GM12878 (cell line): ENCODE measurements around the gene CLEC4D. TPM values are rescaled to one million over a fixed set of nuclear protein-coding genes. Genes with fewer than 3 reads are reported as not detected.

Experiments used
- ATAC-seq: fragments of 200-7000 bp; cut with Tn5 transposase; 3 replicates; pipeline ENCODE4 v1.9.1; 2020; ENCODE audit warnings: mild to moderate bottlenecking, moderate library complexity
- BruUV-seq: library from RNA; stranded (reverse); fragments of 400-500 nt; replicated peaks from 2 replicates; lab custom pipeline; 2021; lab: Mats Ljungman, UMichigan
- CTCF ChIA-PET: fragments of 300-600 bp; sonication (Branson Sonifier 250); formaldehyde crosslinking; extraction: SDS; loops from one replicate; lab custom pipeline; 2021; ENCODE audit warnings: inconsistent platforms; lab: Yijun Ruan, JAX
- POLR2A ChIA-PET: fragments of 350-600 bp; formaldehyde crosslinking; extraction: SDS; loops from one replicate; lab custom pipeline; 2021; ENCODE audit warnings: inconsistent platforms; lab: Charles Lee
- RAD21 ChIA-PET: fragments of 300-600 bp; sonication (Branson Sonifier 250); formaldehyde crosslinking; loops from one replicate; lab custom pipeline; 2023; ENCODE audit warnings: antibody characterized with exemption; ENCODE audit not compliant: unreplicated experiment; lab: Charles Lee
- SMC1A ChIA-PET: fragments of 300-600 bp; sonication (Branson Sonifier 250); formaldehyde crosslinking; loops from one replicate; lab custom pipeline; 2023; ENCODE audit not compliant: unreplicated experiment, uncharacterized antibody; lab: Charles Lee
- DNase-seq: peaks from one replicate; pipeline ENCODE4 v3.0.0-alpha.2; 2011; ENCODE audit warnings: low read depth, low spot score
- FAIRE-seq: peaks from 3 replicates; lab custom pipeline; 2011; peaks lifted over from hg19 to GRCh38; lab: Jason Lieb, UNC
- H2AFZ ChIP-seq: 2 replicates; pipeline ENCODE4 v1.6.0; 2011; ENCODE audit warnings: low read depth, low read length, control low read depth; ENCODE audit not compliant: control insufficient read depth
- H3K27ac ChIP-seq: 2 replicates; pipeline ENCODE4 v1.5.1; 2011; ENCODE audit warnings: control low read depth; ENCODE audit not compliant: control insufficient read depth, insufficient read depth
- H3K27me3 ChIP-seq, 2 experiments: replicated peaks in 1 of 2; 2 replicates each; pipeline versions ENCODE4 v1.6.0 to v1.6.1; 2011; ENCODE audit warnings: low read length in 1 of 2; ENCODE audit not compliant: control insufficient read depth in 2 of 2, insufficient read depth in 2 of 2
- H3K36me3 ChIP-seq, 2 experiments: 2 replicates each; pipeline ENCODE4 v1.5.1; 2011; ENCODE audit warnings: low read length in 1 of 2; ENCODE audit not compliant: control insufficient read depth in 2 of 2, insufficient read depth in 2 of 2
- H3K4me1 ChIP-seq: 2 replicates; pipeline ENCODE4 v1.6.1; 2011; ENCODE audit warnings: mild to moderate bottlenecking, low read length, moderate library complexity, mixed read lengths; ENCODE audit not compliant: control insufficient read depth, insufficient read depth
- H3K4me2 ChIP-seq: 2 replicates; pipeline ENCODE4 v1.6.0; 2011; ENCODE audit warnings: control low read depth; ENCODE audit not compliant: control insufficient read depth, insufficient read depth
- H3K4me3 ChIP-seq: fragments of 200-600 bp; sonication (generic); 2 replicates; pipeline ENCODE4 v1.5.1; 2016
- H3K79me2 ChIP-seq: 2 replicates; pipeline ENCODE4 v1.6.0; 2011; ENCODE audit warnings: low read length; ENCODE audit not compliant: control insufficient read depth, insufficient read depth
- H3K9ac ChIP-seq: 2 replicates; pipeline ENCODE4 v1.8.0; 2011; ENCODE audit warnings: low read length, control low read depth, mixed read lengths; ENCODE audit not compliant: control insufficient read depth, insufficient read depth
- H3K9me3 ChIP-seq: replicated peaks from 3 replicates; pipeline ENCODE4 v1.5.1; 2011; ENCODE audit warnings: mild to moderate bottlenecking, low read length; ENCODE audit not compliant: control insufficient read depth, insufficient read depth
- H4K20me1 ChIP-seq: 2 replicates; pipeline ENCODE4 v1.6.0; 2011; ENCODE audit not compliant: control insufficient read depth, insufficient read depth
- ATF7 ChIP-seq: fragments of 450-650 bp; IDR thresholded peaks from 2 replicates; pipeline ENCODE4 v1.6.1; 2016; ENCODE audit warnings: low read depth, mild to moderate bottlenecking
- CBX5 ChIP-seq: sonication (generic); IDR thresholded peaks from 2 replicates; pipeline ENCODE4 v1.6.1; 2016; ENCODE audit warnings: low read depth, moderate library complexity, mild to moderate bottlenecking, inconsistent platforms
- CREB1 ChIP-seq: IDR thresholded peaks from 2 replicates; pipeline ENCODE4 v1.6.1; 2012; ENCODE audit warnings: low read depth, mild to moderate bottlenecking, inconsistent platforms
- CREM ChIP-seq: IDR thresholded peaks from 2 replicates; pipeline ENCODE4 v1.6.1; 2014; ENCODE audit warnings: antibody characterized with exemption, low read depth
- IRF4 ChIP-seq: IDR thresholded peaks from 2 replicates; pipeline ENCODE4 v1.6.1; 2011; ENCODE audit warnings: low read depth, low read length
- KDM1A ChIP-seq: fragments of 200-600 bp; sonication (generic); IDR thresholded peaks from 2 replicates; pipeline ENCODE4 v1.6.1; 2016; ENCODE audit warnings: borderline replicate concordance
- NBN ChIP-seq: fragments of 450-650 bp; IDR thresholded peaks from 2 replicates; pipeline ENCODE4 v1.6.1; 2016
- NFYA ChIP-seq: IDR thresholded peaks from 2 replicates; pipeline ENCODE4 v1.6.1; 2011; ENCODE audit warnings: low read depth, mild to moderate bottlenecking, low read length, improper control_type of control experiment, borderline replicate concordance
- PML ChIP-seq: IDR thresholded peaks from 2 replicates; pipeline ENCODE4 v1.6.1; 2012; ENCODE audit warnings: low read length, inconsistent platforms
- SMARCA5 ChIP-seq: fragments of 450-650 bp; IDR thresholded peaks from 2 replicates; pipeline ENCODE4 v1.6.1; 2017; ENCODE audit warnings: mild to moderate bottlenecking
- SREBF1 ChIP-seq: IDR thresholded peaks from 2 replicates; pipeline ENCODE4 v1.6.1; 2012; ENCODE audit warnings: mild to moderate bottlenecking, low read length
- WGBS: methylation state at CpG from one replicate; pipeline ENCODE4 v1.1.6; 2016; ENCODE audit warnings: low lambda C conversion rate; ENCODE audit not compliant: insufficient replicate concordance, insufficient coverage; ENCODE audit errors: missing lambda C conversion rate; 5-methylcytosine and 5-hydroxymethylcytosine counted together
- in situ Hi-C: fragments of 300-500 bp; cut with MboI; formaldehyde crosslinking; loops from 9 replicates; pipeline ENCODE4 v1.14.3; 2018; ENCODE audit warnings: mixed read lengths
- intact Hi-C: fragments of 100-400 bp; cut with micrococcal nuclease; formaldehyde crosslinking; loops from one replicate; pipeline ENCODE4 v1.14.2; 2022; ENCODE audit not compliant: unreplicated experiment
- polyA plus RNA-seq, 11 experiments: library from polyadenylated mRNA; depleted of rRNA in 4 of 11; unstranded in 6 of 11; stranded (reverse) in 5 of 11; fragments of >200 nt; fragmentation: Nextera tagmentation in 4 of 11; fragmentation: Illumina TruSeq in 1 of 11; extraction: Ambion mirVana in 4 of 11; extraction: Trizol in 1 of 11; gene quantifications; 1 replicate in 1 of 11; 2 replicates in 10 of 11; pipeline versions ENCODE4 v1.2.1 to v1.2.3, GENCODE V29; 2011 to 2016; ENCODE audit warnings: inconsistent platforms in 2 of 11, missing spikeins in 2 of 11, low read depth in 1 of 11
- total RNA-seq, 4 experiments: library from RNA; depleted of rRNA in 3 of 4; stranded (reverse); fragments of >200 nt in 3 of 4; fragmentation: Illumina TruSeq in 1 of 4; extraction: Trizol in 1 of 4; gene quantifications; 2 replicates each; pipeline versions ENCODE4 v1.2.1 to v1.2.3, GENCODE V29; 2013 to 2021

CLEC4D gene
- total and polyA plus RNA-seq, 10 of the 15 experiments (the other 5 are each of a cell fraction or from before 2014, with no cell fraction given), result not detected

DNA sequence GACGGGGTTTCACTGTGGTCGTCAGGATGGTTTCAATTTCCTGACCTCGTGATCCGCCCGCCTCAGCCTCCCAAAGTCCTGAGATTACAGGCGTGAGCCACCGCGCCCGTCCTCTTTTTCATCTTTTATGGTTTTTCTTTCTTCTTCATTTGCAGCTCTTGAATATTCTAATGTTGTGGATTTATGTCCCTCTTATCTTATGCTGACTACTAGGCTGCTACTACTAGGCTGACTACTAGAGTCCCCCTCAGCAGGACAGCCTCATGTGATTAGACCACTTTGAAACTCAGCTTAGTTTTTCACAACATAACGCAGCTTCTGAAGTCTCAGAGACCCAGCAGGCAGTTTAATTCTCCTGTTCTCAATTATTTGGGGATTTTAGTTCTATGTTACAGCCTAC is 28.3 kb downstream of the CLEC4D start:
- DNase-seq (no peak), ATAC-seq (no peak), FAIRE-seq (no peak)
- no peaks in the 10 kb centered on the region for H4K20me1 ChIP-seq
- in situ Hi-C loops, result loop anchor here (25.0 kb wide), 1 partner anchor 346 kb away; no protein-coding TSS in a partner anchor
- no TSS peak for BruUV-seq
- no peak overlapping the region for H3K9ac ChIP-seq
- POLR2A ChIA-PET, result no interaction called here
- CTCF ChIA-PET, result interaction anchor here (0.7 to 5.7 kb wide), 5 partner anchors 49 to 508 kb away, joined by 3 to 148 read pairs (median 5); partner anchors contain the start of gene AICDA
- no peaks in the 10 kb centered on the region for H3K36me3 ChIP-seq
- H3K9me3 ChIP-seq, result no peaks in the 10 kb centered on the region
- H3K4me2 ChIP-seq, result no peak overlapping the region
- no peak overlapping the region for H3K27ac ChIP-seq
- no peak overlapping the region for H3K4me3 ChIP-seq
- no peaks in the 10 kb centered on the region for H3K4me1 ChIP-seq
- no peaks in the 10 kb centered on the region for H3K27me3 ChIP-seq
- H2AFZ ChIP-seq, result no peak overlapping the region
- WGBS, result 11% methylated on average over 10 of the region's 10 CpGs
- RAD21 ChIA-PET, result interaction anchor here (1.5 kb wide), 1 partner anchor 69 kb away, joined by 5 read pairs; no protein-coding TSS in a partner anchor
- intact Hi-C loops, result loop anchor here (5.0 to 10.0 kb wide), 4 partner anchors 143 to 503 kb away; partner anchors contain the start of gene A2ML1
- H3K79me2 ChIP-seq, result no peaks in the 10 kb centered on the region
- TF ChIP-seq IRF4, result no peak
- no peak for TF ChIP-seq CREM
- no peak for TF ChIP-seq NFYA
- TF ChIP-seq PML, result no peak
- no peak for TF ChIP-seq SREBF1
- no peak for TF ChIP-seq KDM1A
- no peak for TF ChIP-seq ATF7
- no peak for TF ChIP-seq NBN
- no peak for TF ChIP-seq CREB1
- no peak for TF ChIP-seq CBX5
- TF ChIP-seq SMARCA5, result no peak
- TF ChIP-seq, all 136 proteins: peak for 0
- SMC1A ChIA-PET, result interaction anchor here (0.7 to 1.4 kb wide), 5 partner anchors 9 to 507 kb away, joined by 3 to 4 read pairs (median 3); partner anchors contain the start of gene AICDA
